Progenitor cell of endocrine pancreas (in vitro differentiated cells): ENCODE data around the gene PRM1. TPM values are rescaled to one million over a fixed set of nuclear protein-coding genes. Genes with fewer than 3 reads are reported as not detected.

ENCODE experiments used
- DNase-seq: peaks from one replicate; pipeline ENCODE4 v3.0.0; 2021; ENCODE audit warnings: low spot score; ENCODE audit not compliant: unreplicated experiment
- H3K27ac Mint-ChIP-seq: 2 replicates; pipeline ENCODE4 v1.8.0; 2021; ENCODE audit warnings: mild to moderate bottlenecking, moderate library complexity, mixed read lengths
- H3K27me3 Mint-ChIP-seq: 2 replicates; pipeline ENCODE4 v1.8.0; 2021; ENCODE audit warnings: mixed read lengths
- H3K36me3 Mint-ChIP-seq: 2 replicates; pipeline ENCODE4 v1.8.0; 2022; ENCODE audit warnings: mixed read lengths; ENCODE audit not compliant: insufficient read depth
- H3K4me1 Mint-ChIP-seq: 2 replicates; pipeline ENCODE4 v1.8.0; 2021; ENCODE audit warnings: low read depth, mixed read lengths
- H3K4me3 Mint-ChIP-seq: 2 replicates; pipeline ENCODE4 v1.8.0; 2021; ENCODE audit warnings: low read depth, mild to moderate bottlenecking, moderate library complexity, mixed read lengths
- H3K9me3 Mint-ChIP-seq: 2 replicates; pipeline ENCODE4 v1.8.0; 2021; ENCODE audit warnings: low read depth, mixed read lengths
- CTCF ChIP-seq: fragments of 200-600 bp; sonication (generic); IDR thresholded peaks from one replicate; pipeline ENCODE4 v1.5.0; 2021; ENCODE audit warnings: antibody characterized with exemption, mild to moderate bottlenecking; ENCODE audit not compliant: unreplicated experiment
- total RNA-seq: library from RNA; stranded (reverse); gene quantifications from 2 replicates; pipeline ENCODE4 v1.2.1, GENCODE V29; 2021

The PRM1 gene
- total RNA-seq, 1 donor from 2014 or later = not detected

DNA sequence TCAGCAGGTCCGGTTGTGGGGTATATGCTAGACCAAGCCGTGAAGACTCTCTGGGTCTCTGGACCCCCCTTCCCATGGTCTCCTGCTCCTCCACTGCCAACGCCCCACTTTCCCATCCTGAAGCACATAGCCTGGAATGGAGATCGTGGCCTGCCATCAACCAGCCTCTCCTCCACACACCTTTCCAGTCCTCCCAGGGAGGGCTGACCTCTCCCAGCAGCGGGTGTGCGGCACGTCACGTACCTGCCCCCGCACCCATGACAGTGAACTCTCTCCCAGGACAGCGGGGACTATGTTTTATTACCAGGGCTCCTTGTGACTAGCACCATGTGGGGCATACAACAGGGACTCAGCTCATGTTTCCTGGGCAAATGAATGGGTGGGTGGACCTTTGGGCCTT is 9.5 kb downstream of the PRM1 start:
- Mint-ChIP-seq H3K9me3 (no peaks in the 10 kb centered on the region), H3K4me3 (no peak overlapping the region), H3K36me3 (no peaks in the 10 kb centered on the region), H3K27me3 (no peaks in the 10 kb centered on the region), H3K4me1 (peaks cover 10% of the 10 kb centered on the region), H3K27ac (no peak overlapping the region)
- DNase-seq = no peak
- TF ChIP-seq CTCF = no peak

- Mint-ChIP-seq H3K9me3 (no peaks in the 10 kb centered on the region), H3K4me1 (peaks cover 10% of the 10 kb centered on the region), H3K36me3 (no peaks in the 10 kb centered on the region), H3K27me3 (no peaks in the 10 kb centered on the region), H3K27ac (no peak overlapping the region), H3K4me3 (no peak overlapping the region)
- no peak for TF ChIP-seq CTCF
- no peak for DNase-seq
These were observed 10.4 kb downstream of the PRM1 start for GRCh38 chr16:11270602-11271162.

DNA sequence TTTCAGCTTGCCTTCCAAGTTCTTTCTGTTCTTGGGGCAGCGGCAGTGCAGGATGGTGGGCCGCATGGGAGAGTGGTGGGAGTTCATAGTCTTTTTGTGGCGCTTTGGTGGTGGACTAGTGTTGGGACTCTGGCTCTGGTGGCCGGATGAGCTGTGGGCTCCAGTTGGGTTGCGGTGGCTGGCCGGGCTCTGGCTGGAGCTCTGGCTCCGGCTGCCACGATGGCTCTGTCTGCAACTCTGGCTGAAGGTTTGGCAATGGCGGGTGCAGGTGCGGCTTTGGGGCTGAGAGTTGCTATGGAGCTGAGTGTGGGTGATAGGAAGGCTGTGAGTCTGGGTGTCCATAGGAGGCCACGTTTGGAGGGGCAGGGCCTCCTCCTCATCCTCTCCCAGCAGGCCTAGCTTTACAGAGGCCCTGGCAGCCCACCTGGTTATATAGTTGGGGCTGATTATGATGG is 12.2 kb downstream of the PRM1 start, which contains the start of gene TNP2:
Gene TNP2 (minus strand): TSS at position 405 of the 455 bp plus-strand sequence. CDS start 63 bp downstream, at position 342.
- Mint-ChIP-seq H3K4me3 (no peak within 1 kb of the TSS), H3K4me1 (peaks cover 10% of the 10 kb centered on the region), H3K27ac (no peak within 1 kb of the TSS), H3K9me3 (no peaks in the 10 kb centered on the region), H3K36me3 (no peaks in the 10 kb centered on the region), H3K27me3 (no peaks in the 10 kb centered on the region)
- TF ChIP-seq CTCF = no peak
- DNase-seq = no peak

GRCh38 chr16:11265124-11265523 is 16.0 kb downstream of the PRM1 start:
- no peaks in the 10 kb centered on the region for H3K9me3 Mint-ChIP-seq

GRCh38 chr16:11264155-11264832 is 16.8 kb downstream of the PRM1 start:
- no peaks in the 10 kb centered on the region for H3K36me3 Mint-ChIP-seq
- peaks cover 13% of the 10 kb centered on the region for H3K4me1 Mint-ChIP-seq
- no peaks in the 10 kb centered on the region for H3K9me3 Mint-ChIP-seq
- peaks cover 3% of the 10 kb centered on the region for H3K27me3 Mint-ChIP-seq
- DNase-seq = no peak
- H3K27ac Mint-ChIP-seq = no peak overlapping the region
- TF ChIP-seq CTCF = no peak
- no peak overlapping the region for H3K4me3 Mint-ChIP-seq

More at GRCh38 chr16:11265124-11265523, 16.0 kb downstream of the PRM1 start:
- Mint-ChIP-seq H3K27ac (no peak overlapping the region), H3K27me3 (no peaks in the 10 kb centered on the region), H3K36me3 (no peaks in the 10 kb centered on the region), H3K4me3 (no peak overlapping the region), H3K4me1 (peaks cover 10% of the 10 kb centered on the region)
- no peak for DNase-seq
- TF ChIP-seq CTCF = no peak
